Measurements from ENCODE around the gene SLC4A7. TPM values are rescaled to one million over a fixed set of nuclear protein-coding genes. Genes with fewer than 3 reads are reported as not detected.
A peak's percentile ranks its signal among the peaks of the same experiment; 100 is the strongest.
"Not testable (repeated sequence)": the region's sequence is repeated elsewhere in the genome, so short reads cannot be mapped to it uniquely, and the experiment has no call there.

The SLC4A7 gene
- 438 TPM for total RNA-seq

- peak; percentile 96 for DNase-seq
Measured at GRCh38 chr3:27484015-27484844, at the start of gene SLC4A7. Gene SLC4A7 (minus strand): TSS chr3:27484384. CDS start chr3:27484126, 258 bp downstream.

GRCh38 chr3:27533261-27533607, 49.0 kb upstream of the SLC4A7 start:
- DNase-seq = no peak

GRCh38 chr3:27532426-27533260, 48.5 kb upstream of the SLC4A7 start:
- no peak for DNase-seq

- not testable (repeated sequence) for DNase-seq
Measured at GRCh38 chr3:27531193-27531751, 47.1 kb upstream of the SLC4A7 start.

GRCh38 chr3:27528791-27529190, 44.6 kb upstream of the SLC4A7 start:
- DNase-seq = no peak

GRCh38 chr3:27526614-27527315, 42.6 kb upstream of the SLC4A7 start:
- no peak for DNase-seq

GRCh38 chr3:27521872-27522265, 37.7 kb upstream of the SLC4A7 start:
- no peak for DNase-seq

GRCh38 chr3:27521179-27521871, 37.1 kb upstream of the SLC4A7 start:
- DNase-seq = no peak

GRCh38 chr3:27511724-27512422, 27.7 kb upstream of the SLC4A7 start:
- no peak for DNase-seq

GRCh38 chr3:27509376-27509775, 25.2 kb upstream of the SLC4A7 start:
- no peak for DNase-seq

- DNase-seq = no peak
Measured at GRCh38 chr3:27508424-27508823, 24.2 kb upstream of the SLC4A7 start.

- DNase-seq = no peak
Measured at GRCh38 chr3:27507515-27508266, 23.5 kb upstream of the SLC4A7 start.

GRCh38 chr3:27507111-27507510, 22.9 kb upstream of the SLC4A7 start:
- DNase-seq = no peak

- no peak for DNase-seq
Measured at GRCh38 chr3:27504749-27505148, 20.6 kb upstream of the SLC4A7 start.

- no peak for DNase-seq
Measured at GRCh38 chr3:27503526-27503925, 19.3 kb upstream of the SLC4A7 start.

- no peak for DNase-seq
Measured at GRCh38 chr3:27501759-27502158, 17.6 kb upstream of the SLC4A7 start.

- no peak for DNase-seq
Measured at GRCh38 chr3:27500986-27501385, 16.8 kb upstream of the SLC4A7 start.

- DNase-seq = no peak
Measured at GRCh38 chr3:27500035-27500434, 15.9 kb upstream of the SLC4A7 start.

GRCh38 chr3:27494784-27495183, 10.6 kb upstream of the SLC4A7 start:
- DNase-seq = no peak

GRCh38 chr3:27488821-27489220, 4.6 kb upstream of the SLC4A7 start:
- no peak for DNase-seq

GRCh38 chr3:27487383-27487782, 3.2 kb upstream of the SLC4A7 start:
- no peak for DNase-seq

All from occipital lobe (tissue), 2 donors.